ENCODE measurements around the gene IBSP. TPM values are rescaled to one million over a fixed set of nuclear protein-coding genes. Genes with fewer than 3 reads are reported as not detected.

The IBSP gene, protein sequence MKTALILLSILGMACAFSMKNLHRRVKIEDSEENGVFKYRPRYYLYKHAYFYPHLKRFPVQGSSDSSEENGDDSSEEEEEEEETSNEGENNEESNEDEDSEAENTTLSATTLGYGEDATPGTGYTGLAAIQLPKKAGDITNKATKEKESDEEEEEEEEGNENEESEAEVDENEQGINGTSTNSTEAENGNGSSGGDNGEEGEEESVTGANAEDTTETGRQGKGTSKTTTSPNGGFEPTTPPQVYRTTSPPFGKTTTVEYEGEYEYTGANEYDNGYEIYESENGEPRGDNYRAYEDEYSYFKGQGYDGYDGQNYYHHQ
- not detected for polyA plus RNA-seq (2013, experiment 1 of 2)
- polyA plus RNA-seq (2013, experiment 2 of 2) = not detected

GRCh38 chr4:87799301-87800113 is at the start of gene IBSP:
Gene IBSP, plus strand, starts transcription at chr4:87799554. Its CDS starts 2,808 bp downstream, at chr4:87802362.
- Histone ChIP-seq H3K4me1 (ENCODE audit: control insufficient read depth, insufficient read depth, low read depth, low read length) (no peaks in the 10 kb centered on the region), H3K27ac (ENCODE audit: low read length, poor library complexity, severe bottlenecking) (no peak within 1 kb of the TSS), H3K4me3 (ENCODE audit: insufficient read depth in 1 of 2, low read depth in 1 of 2, low read length in 2 of 2) (no peak within 1 kb of the TSS), H3K79me1 (replicated peaks; ENCODE audit: low read length, poor library complexity, severe bottlenecking) (no peaks in the 10 kb centered on the region), H4K8ac (ENCODE audit: low read length) (no peak within 1 kb of the TSS), H2BK120ac (ENCODE audit: low read depth, low read length) (no peak within 1 kb of the TSS), H3K9me3 (ENCODE audit: control insufficient read depth, low read length) (no peaks in the 10 kb centered on the region), H3K4me2 (ENCODE audit: low read length, poor library complexity, severe bottlenecking) (no peak within 1 kb of the TSS), H3K9ac (ENCODE audit: low read length) (no peak within 1 kb of the TSS), H2AK5ac (ENCODE audit: low read length, severe bottlenecking) (no peak within 1 kb of the TSS), H2AFZ (ENCODE audit: low read depth, low read length) (no peak within 1 kb of the TSS), H3K27me3 (ENCODE audit: control insufficient read depth in 1 of 2, insufficient read depth in 1 of 2, low read length in 2 of 2) (no peaks in the 10 kb centered on the region), H2BK5ac (ENCODE audit: low read depth, low read length, poor library complexity, severe bottlenecking) (no peak within 1 kb of the TSS), H2BK12ac (ENCODE audit: low read length in 2 of 2) (no peak within 1 kb of the TSS), H3K18ac (ENCODE audit: low read depth in 1 of 2, low read length in 2 of 2) (no peak within 1 kb of the TSS), H2BK15ac (ENCODE audit: low read depth, poor library complexity, severe bottlenecking) (no peak within 1 kb of the TSS), H3K14ac (ENCODE audit: low read length in 2 of 2) (no peak within 1 kb of the TSS), H3K23ac (ENCODE audit: low read length in 2 of 2) (no peak within 1 kb of the TSS), H4K91ac (ENCODE audit: low read length) (no peak within 1 kb of the TSS), H3K36me3 (ENCODE audit: control insufficient read depth in 1 of 2, insufficient read depth in 2 of 2, low read depth in 1 of 2, low read length in 2 of 2) (no peaks in the 10 kb centered on the region), H3K4ac (ENCODE audit: low read depth in 1 of 2, low read length in 2 of 2) (no peak within 1 kb of the TSS)
- DNase-seq = no peak
- 74% methylated on average over 3 of the region's 4 CpGs for WGBS

DNA sequence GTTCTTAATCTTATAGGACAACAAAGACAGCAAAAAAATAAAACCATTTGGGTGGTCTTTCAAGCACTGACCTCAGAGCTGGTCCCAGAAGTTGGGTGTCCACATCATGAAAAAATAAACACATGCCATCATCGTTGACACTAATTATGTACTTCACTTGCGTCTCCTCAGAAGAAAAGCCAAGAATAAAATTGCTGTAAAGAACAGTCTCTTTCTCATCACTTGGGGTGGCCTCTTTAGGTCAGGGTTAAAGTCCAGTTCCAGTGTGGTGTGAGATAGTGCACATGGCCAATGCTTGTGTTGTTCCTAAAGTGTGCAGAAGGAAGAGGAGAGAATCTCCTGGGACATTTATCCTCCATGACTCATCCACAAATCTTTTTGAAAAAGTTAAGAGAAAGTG is 49.5 kb upstream of the IBSP start:
- H3K9me3 ChIP-seq (ENCODE audit: control insufficient read depth, low read length) = no peaks in the 10 kb centered on the region
- DNase-seq = no peak
- no peak overlapping the region for H2AFZ ChIP-seq (ENCODE audit: low read depth, low read length)
- H4K8ac ChIP-seq (ENCODE audit: low read length) = no peak overlapping the region
- H4K91ac ChIP-seq (ENCODE audit: low read length) = no peak overlapping the region
- H2BK12ac ChIP-seq (ENCODE audit: low read length in 2 of 2) = no peak overlapping the region
- 86% methylated on average over 1 of the region's 2 CpGs for WGBS
- no peak overlapping the region for H2AK5ac ChIP-seq (ENCODE audit: low read length, severe bottlenecking)
- H3K27ac ChIP-seq (ENCODE audit: low read length, poor library complexity, severe bottlenecking) = no peak overlapping the region
- H3K18ac ChIP-seq (ENCODE audit: low read depth in 1 of 2, low read length in 2 of 2) = no peak overlapping the region
- no peak overlapping the region for H3K4me3 ChIP-seq (ENCODE audit: insufficient read depth in 1 of 2, low read depth in 1 of 2, low read length in 2 of 2)
- H3K23ac ChIP-seq (ENCODE audit: low read length in 2 of 2) = no peak overlapping the region
- H2BK15ac ChIP-seq (ENCODE audit: low read depth, poor library complexity, severe bottlenecking) = no peak overlapping the region
- no peaks in the 10 kb centered on the region for H3K79me1 ChIP-seq (replicated peaks; ENCODE audit: low read length, poor library complexity, severe bottlenecking)
- no peak overlapping the region for H2BK120ac ChIP-seq (ENCODE audit: low read depth, low read length)
- no peaks in the 10 kb centered on the region for H3K4me1 ChIP-seq (ENCODE audit: control insufficient read depth, insufficient read depth, low read depth, low read length)
- no peak overlapping the region for H2BK5ac ChIP-seq (ENCODE audit: low read depth, low read length, poor library complexity, severe bottlenecking)
- no peak overlapping the region for H3K14ac ChIP-seq (ENCODE audit: low read length in 2 of 2)
- H3K9ac ChIP-seq (ENCODE audit: low read length) = no peak overlapping the region
- H3K36me3 ChIP-seq (ENCODE audit: control insufficient read depth in 1 of 2, insufficient read depth in 2 of 2, low read depth in 1 of 2, low read length in 2 of 2) = no peaks in the 10 kb centered on the region
- no peak overlapping the region for H3K4me2 ChIP-seq (ENCODE audit: low read length, poor library complexity, severe bottlenecking)
- H3K27me3 ChIP-seq (ENCODE audit: control insufficient read depth in 1 of 2, insufficient read depth in 1 of 2, low read length in 2 of 2) = no peaks in the 10 kb centered on the region
- H3K4ac ChIP-seq (ENCODE audit: low read depth in 1 of 2, low read length in 2 of 2) = no peak overlapping the region

- Histone ChIP-seq H2BK12ac (ENCODE audit: low read length in 2 of 2) (no peak overlapping the region), H2BK15ac (ENCODE audit: low read depth, poor library complexity, severe bottlenecking) (no peak overlapping the region), H2AK5ac (ENCODE audit: low read length, severe bottlenecking) (no peak overlapping the region), H3K9me3 (ENCODE audit: control insufficient read depth, low read length) (no peaks in the 10 kb centered on the region), H3K18ac (ENCODE audit: low read depth in 1 of 2, low read length in 2 of 2) (no peak overlapping the region), H3K27ac (ENCODE audit: low read length, poor library complexity, severe bottlenecking) (no peak overlapping the region), H3K23ac (ENCODE audit: low read length in 2 of 2) (no peak overlapping the region), H3K9ac (ENCODE audit: low read length) (no peak overlapping the region), H3K79me1 (replicated peaks; ENCODE audit: low read length, poor library complexity, severe bottlenecking) (no peaks in the 10 kb centered on the region), H2BK120ac (ENCODE audit: low read depth, low read length) (no peak overlapping the region), H3K4ac (ENCODE audit: low read depth in 1 of 2, low read length in 2 of 2) (no peak overlapping the region), H3K4me2 (ENCODE audit: low read length, poor library complexity, severe bottlenecking) (no peak overlapping the region), H4K91ac (ENCODE audit: low read length) (no peak overlapping the region), H3K27me3 (ENCODE audit: control insufficient read depth in 1 of 2, insufficient read depth in 1 of 2, low read length in 2 of 2) (no peaks in the 10 kb centered on the region), H2AFZ (ENCODE audit: low read depth, low read length) (no peak overlapping the region), H4K8ac (ENCODE audit: low read length) (no peak overlapping the region), H3K4me3 (ENCODE audit: insufficient read depth in 1 of 2, low read depth in 1 of 2, low read length in 2 of 2) (no peak overlapping the region), H3K4me1 (ENCODE audit: control insufficient read depth, insufficient read depth, low read depth, low read length) (no peaks in the 10 kb centered on the region), H3K36me3 (ENCODE audit: control insufficient read depth in 1 of 2, insufficient read depth in 2 of 2, low read depth in 1 of 2, low read length in 2 of 2) (no peaks in the 10 kb centered on the region), H3K14ac (ENCODE audit: low read length in 2 of 2) (no peak overlapping the region), H2BK5ac (ENCODE audit: low read depth, low read length, poor library complexity, severe bottlenecking) (no peak overlapping the region)
- DNase-seq = no peak
- WGBS = 60% methylated on average over 1 of the region's 2 CpGs
These were observed 41.1 kb upstream of the IBSP start for GRCh38 chr4:87758270-87758669.

DNA sequence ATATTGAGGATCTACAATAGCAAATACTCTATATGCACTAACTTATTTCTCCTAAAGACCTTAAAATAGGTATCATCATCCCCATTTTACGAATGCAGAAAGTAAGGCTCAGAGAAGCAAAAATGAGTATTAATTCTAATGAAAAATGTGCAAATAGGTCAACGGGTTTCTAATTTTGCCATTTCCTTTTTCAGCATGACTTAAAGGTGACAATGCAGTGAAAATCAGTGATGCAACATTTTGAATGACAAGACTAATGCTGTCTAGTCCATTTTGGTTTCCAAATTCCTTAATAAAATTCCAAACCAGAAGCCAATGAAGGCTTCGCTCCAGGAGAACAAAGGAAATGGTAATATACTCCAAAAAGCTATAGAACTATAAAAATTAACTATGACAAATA is 37.0 kb upstream of the IBSP start:
- no peak overlapping the region for H3K4me3 ChIP-seq (ENCODE audit: insufficient read depth in 1 of 2, low read depth in 1 of 2, low read length in 2 of 2)
- no peak overlapping the region for H3K18ac ChIP-seq (ENCODE audit: low read depth in 1 of 2, low read length in 2 of 2)
- H2BK5ac ChIP-seq (ENCODE audit: low read depth, low read length, poor library complexity, severe bottlenecking) = no peak overlapping the region
- H3K23ac ChIP-seq (ENCODE audit: low read length in 2 of 2) = no peak overlapping the region
- no peak overlapping the region for H3K9ac ChIP-seq (ENCODE audit: low read length)
- H3K36me3 ChIP-seq (ENCODE audit: control insufficient read depth in 1 of 2, insufficient read depth in 2 of 2, low read depth in 1 of 2, low read length in 2 of 2) = no peaks in the 10 kb centered on the region
- H2BK15ac ChIP-seq (ENCODE audit: low read depth, poor library complexity, severe bottlenecking) = no peak overlapping the region
- no peak overlapping the region for H2AK5ac ChIP-seq (ENCODE audit: low read length, severe bottlenecking)
- H3K4me1 ChIP-seq (ENCODE audit: control insufficient read depth, insufficient read depth, low read depth, low read length) = no peaks in the 10 kb centered on the region
- H3K14ac ChIP-seq (ENCODE audit: low read length in 2 of 2) = no peak overlapping the region
- no peak overlapping the region for H3K4ac ChIP-seq (ENCODE audit: low read depth in 1 of 2, low read length in 2 of 2)
- H2BK120ac ChIP-seq (ENCODE audit: low read depth, low read length) = no peak overlapping the region
- H3K27ac ChIP-seq (ENCODE audit: low read length, poor library complexity, severe bottlenecking) = no peak overlapping the region
- DNase-seq = no peak
- H4K91ac ChIP-seq (ENCODE audit: low read length) = no peak overlapping the region
- no peak overlapping the region for H2BK12ac ChIP-seq (ENCODE audit: low read length in 2 of 2)
- no peak overlapping the region for H4K8ac ChIP-seq (ENCODE audit: low read length)
- no peak overlapping the region for H2AFZ ChIP-seq (ENCODE audit: low read depth, low read length)
- H3K79me1 ChIP-seq (replicated peaks; ENCODE audit: low read length, poor library complexity, severe bottlenecking) = no peaks in the 10 kb centered on the region
- WGBS = 95% methylated on average over 2 of the region's 3 CpGs
- H3K9me3 ChIP-seq (ENCODE audit: control insufficient read depth, low read length) = no peaks in the 10 kb centered on the region
- H3K4me2 ChIP-seq (ENCODE audit: low read length, poor library complexity, severe bottlenecking) = no peak overlapping the region
- no peaks in the 10 kb centered on the region for H3K27me3 ChIP-seq (ENCODE audit: control insufficient read depth in 1 of 2, insufficient read depth in 1 of 2, low read length in 2 of 2)
